ENCODE data around the gene C1QB. TPM values are rescaled to one million over a fixed set of nuclear protein-coding genes. Genes with fewer than 3 reads are reported as not detected.

C1QB gene
- total and polyA plus RNA-seq, 2 of the 8 experiments (the other 6 are each of a cell fraction or from before 2014, with no cell fraction given): not detected

DNA sequence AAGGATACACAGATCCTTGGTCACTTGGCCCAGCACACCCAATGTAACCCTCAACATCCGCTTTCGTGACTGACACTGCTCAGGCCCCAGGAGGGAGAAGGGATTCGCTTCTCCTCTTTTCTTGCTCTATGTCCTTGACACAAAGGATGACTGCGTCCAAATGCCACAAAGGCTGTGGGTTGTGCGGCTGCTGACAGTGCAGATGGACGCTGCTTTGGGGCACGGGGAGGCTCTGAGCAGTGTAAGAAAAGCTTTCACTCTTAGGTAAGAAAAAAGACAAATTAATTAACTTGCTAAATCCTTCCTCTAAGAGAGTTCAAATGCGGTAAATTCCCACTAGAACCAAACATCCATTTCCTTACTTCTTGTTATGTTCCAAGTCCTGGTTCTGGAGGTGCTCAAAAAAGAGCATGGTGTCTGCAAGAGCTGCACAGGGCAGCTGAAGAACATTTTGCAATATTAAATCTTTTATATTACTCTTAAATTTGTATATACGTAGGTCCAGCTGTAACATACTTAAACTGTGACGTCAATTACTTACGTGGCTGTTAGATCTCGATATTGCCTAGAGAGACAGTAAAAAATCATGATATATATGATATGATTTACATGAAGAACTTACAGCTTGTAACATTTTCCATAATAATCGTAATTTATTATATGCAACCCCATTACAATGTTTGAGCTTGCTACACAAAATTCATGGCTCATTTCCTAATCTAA lies 38.2 kb downstream of the C1QB start (continued):
- TF ChIP-seq TEAD4 (IDR thresholded peaks at IDR 0.05; ENCODE audit: low read depth, low read length): no peak
- no peak for TF ChIP-seq GTF2F1 (IDR thresholded peaks at IDR 0.05; ENCODE audit: borderline replicate concordance, low read depth, low read length)
- TF ChIP-seq KDM5A (IDR thresholded peaks at IDR 0.05; ENCODE audit: low read length): no peak
